Measurements from ENCODE around the gene HCFC1. TPM values are rescaled to one million over a fixed set of nuclear protein-coding genes. Genes with fewer than 3 reads are reported as not detected.

Gene HCFC1
- polyA plus RNA-seq, 1 of the 3 experiments (the other 2 are of a cell fraction) = 9.5 TPM

DNA sequence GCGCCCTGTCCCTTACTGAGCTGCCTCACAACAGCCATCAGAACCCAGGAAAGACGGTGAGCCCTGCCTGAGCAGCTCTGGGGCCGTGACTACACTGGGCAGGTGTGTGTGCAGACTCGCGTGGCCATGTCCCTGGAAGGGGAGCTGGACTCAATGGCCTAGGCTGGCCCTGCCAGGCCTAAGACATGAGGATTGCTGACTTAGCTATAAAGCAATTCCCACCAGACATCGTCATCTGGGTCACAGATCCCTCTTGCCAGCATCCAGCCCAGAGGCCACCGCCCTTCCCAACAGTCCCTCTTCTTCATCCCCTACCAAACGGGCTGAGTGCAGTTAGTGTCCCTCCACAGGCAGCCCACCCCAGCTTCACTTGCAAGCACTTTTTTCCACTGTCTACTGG is 40.5 kb downstream of the HCFC1 start:
- Histone ChIP-seq H3K9me2 (no peaks in the 10 kb centered on the region), H3K9me3 (no peaks in the 10 kb centered on the region), H4K20me1 (ENCODE audit: insufficient read depth) (peaks cover 34% of the 10 kb centered on the region), H3K27me3 (ENCODE audit: insufficient read depth) (no peaks in the 10 kb centered on the region), H3K36me3 (replicated peaks in 1 of 2; ENCODE audit: control insufficient read depth in 1 of 2, insufficient read depth in 2 of 2, low read length in 1 of 2) (peaks cover 12 to 35% of the 10 kb centered on the region in 2 experiments), H3K27ac (ENCODE audit: low read depth in 2 of 2, low read length in 1 of 2) (no peak overlapping the region), H3K4me1 (ENCODE audit: control insufficient read depth in 1 of 2, insufficient read depth in 2 of 2, low read depth in 1 of 2, low read length in 1 of 2) (peaks cover 10 to 43% of the 10 kb centered on the region in 2 experiments; a peak in 2 of 4 replicates), H3K4me3 (ENCODE audit: low read depth in 2 of 2, low read length in 1 of 2) (no peak overlapping the region), H2AFZ (ENCODE audit: low read depth) (no peak overlapping the region), H3K79me2 (ENCODE audit: insufficient read depth) (peaks cover 35% of the 10 kb centered on the region), H3K4me2 (no peak overlapping the region), H3F3A (replicated peaks; ENCODE audit: insufficient read depth) (peaks cover 11% of the 10 kb centered on the region), H3K9ac (no peak overlapping the region)
- 98% methylated on average over 5 of the region's 8 CpGs for WGBS (ENCODE audit: low lambda C conversion rate)
- DNase-seq = no peak
- ChIA-PET POLR2A (no interaction called here), CTCF (interaction anchor here (0.7 to 16.7 kb wide), 4 partner anchors 8 to 391 kb away, joined by 3 to 271 read pairs (median 5); partner anchors contain the start of gene RENBP)
- TF ChIP-seq SIN3A (IDR thresholded peaks at IDR 0.05; ENCODE audit: borderline replicate concordance, low read depth, low read length) (no peak), GABPA (IDR thresholded peaks at IDR 0.05; ENCODE audit: low read depth) (no peak)

DNA sequence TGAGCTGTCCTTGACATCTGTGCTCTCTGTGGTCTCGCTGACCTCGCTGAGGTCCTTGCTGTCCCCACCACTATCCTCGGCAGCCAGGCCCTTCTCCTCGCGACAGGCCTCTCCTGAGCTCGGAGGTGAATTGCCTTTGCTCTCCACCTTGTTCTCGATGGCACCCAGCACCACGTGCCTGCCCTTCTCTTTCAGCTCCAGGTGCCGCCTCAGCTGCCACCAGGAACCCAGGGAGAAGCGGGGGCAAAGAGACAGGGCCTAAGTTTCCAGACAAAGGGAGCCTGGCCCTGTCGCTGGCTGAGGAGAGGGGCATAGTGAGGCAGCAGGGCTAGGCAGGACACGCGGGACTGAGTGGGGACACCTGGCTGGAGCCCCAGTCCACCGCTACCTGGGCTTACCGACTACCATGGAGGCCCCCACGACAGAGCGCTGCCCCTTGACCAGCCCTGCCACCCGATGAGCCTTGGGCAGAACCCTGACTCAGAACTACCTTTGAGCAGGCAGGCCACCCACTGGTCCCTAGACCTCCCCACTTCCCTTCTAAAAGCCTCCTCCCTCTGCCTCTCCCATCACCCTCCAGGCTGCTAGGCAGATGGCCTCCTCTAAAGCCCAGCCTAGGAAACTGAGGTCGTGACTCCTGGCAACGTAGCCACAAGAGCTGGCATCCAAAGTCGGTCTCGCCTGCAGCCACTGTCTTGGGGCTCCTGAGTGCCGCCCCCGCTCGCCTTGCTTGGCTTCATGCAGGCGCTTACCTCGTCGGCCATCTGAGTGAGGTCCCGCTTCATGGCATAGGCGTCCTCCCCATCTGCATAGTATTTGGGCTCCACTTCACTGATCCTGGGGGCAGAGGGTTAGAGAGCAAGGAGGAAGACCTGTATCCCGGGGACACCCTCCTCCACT is 41.4 kb downstream of the HCFC1 start:
- ChIA-PET CTCF (interaction anchor here (0.7 to 16.7 kb wide), 3 partner anchors 8 to 391 kb away, joined by 3 to 271 read pairs (median 4); partner anchors contain the start of gene RENBP), POLR2A (interaction anchor here (0.8 kb wide), 1 partner anchor 49 kb away, joined by 3 read pairs; no protein-coding TSS in a partner anchor)
- Histone ChIP-seq H2AFZ (ENCODE audit: low read depth) (no peak overlapping the region), H3K9ac (no peak overlapping the region), H3K4me1 (ENCODE audit: control insufficient read depth in 1 of 2, insufficient read depth in 2 of 2, low read depth in 1 of 2, low read length in 1 of 2) (peaks cover 10 to 46% of the 10 kb centered on the region in 2 experiments; a peak in 2 of 4 replicates), H3K36me3 (replicated peaks in 1 of 2; ENCODE audit: control insufficient read depth in 1 of 2, insufficient read depth in 2 of 2, low read length in 1 of 2) (peaks cover 12 to 35% of the 10 kb centered on the region in 2 experiments), H3K27me3 (ENCODE audit: insufficient read depth) (no peaks in the 10 kb centered on the region), H3F3A (replicated peaks; ENCODE audit: insufficient read depth) (peaks cover 11% of the 10 kb centered on the region), H3K27ac (ENCODE audit: low read depth in 2 of 2, low read length in 1 of 2) (no peak overlapping the region; a peak in 1 of 4 replicates), H4K20me1 (ENCODE audit: insufficient read depth) (peaks cover 34% of the 10 kb centered on the region), H3K4me3 (ENCODE audit: low read depth in 2 of 2, low read length in 1 of 2) (no peak overlapping the region), H3K79me2 (ENCODE audit: insufficient read depth) (peaks cover 35% of the 10 kb centered on the region), H3K9me3 (no peaks in the 10 kb centered on the region), H3K9me2 (no peaks in the 10 kb centered on the region), H3K4me2 (no peak overlapping the region)
- DNase-seq = no peak
- no peak for TF ChIP-seq TEAD4 (IDR thresholded peaks at IDR 0.05; ENCODE audit: borderline replicate concordance, insufficient read depth)
- no peak for TF ChIP-seq GABPA (IDR thresholded peaks at IDR 0.05; ENCODE audit: low read depth)
- TF ChIP-seq SMC3 (IDR thresholded peaks at IDR 0.05; ENCODE audit: low read depth, low read length) = no peak
- TF ChIP-seq, protein P1, sequence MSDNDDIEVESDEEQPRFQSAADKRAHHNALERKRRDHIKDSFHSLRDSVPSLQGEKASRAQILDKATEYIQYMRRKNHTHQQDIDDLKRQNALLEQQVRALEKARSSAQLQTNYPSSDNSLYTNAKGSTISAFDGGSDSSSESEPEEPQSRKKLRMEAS (IDR thresholded peaks at IDR 0.05; ENCODE audit: low read depth) = no peak
- no peak for TF ChIP-seq EZH2phosphoT487 (IDR thresholded peaks at IDR 0.05; ENCODE audit: borderline replicate concordance, low read depth)
- TF ChIP-seq, protein P2, sequence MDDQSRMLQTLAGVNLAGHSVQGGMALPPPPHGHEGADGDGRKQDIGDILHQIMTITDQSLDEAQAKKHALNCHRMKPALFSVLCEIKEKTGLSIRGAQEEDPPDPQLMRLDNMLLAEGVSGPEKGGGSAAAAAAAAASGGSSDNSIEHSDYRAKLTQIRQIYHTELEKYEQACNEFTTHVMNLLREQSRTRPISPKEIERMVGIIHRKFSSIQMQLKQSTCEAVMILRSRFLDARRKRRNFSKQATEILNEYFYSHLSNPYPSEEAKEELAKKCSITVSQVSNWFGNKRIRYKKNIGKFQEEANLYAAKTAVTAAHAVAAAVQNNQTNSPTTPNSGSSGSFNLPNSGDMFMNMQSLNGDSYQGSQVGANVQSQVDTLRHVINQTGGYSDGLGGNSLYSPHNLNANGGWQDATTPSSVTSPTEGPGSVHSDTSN (IDR thresholded peaks at IDR 0.05) = no peak
- TF ChIP-seq RCOR1 (IDR thresholded peaks at IDR 0.05; ENCODE audit: low read length) = no peak
- TF ChIP-seq ELF1 (IDR thresholded peaks at IDR 0.05) = no peak
- TF ChIP-seq RXRA (IDR thresholded peaks at IDR 0.05; ENCODE audit: borderline replicate concordance, low read depth) = no peak
- TF ChIP-seq, protein P3, sequence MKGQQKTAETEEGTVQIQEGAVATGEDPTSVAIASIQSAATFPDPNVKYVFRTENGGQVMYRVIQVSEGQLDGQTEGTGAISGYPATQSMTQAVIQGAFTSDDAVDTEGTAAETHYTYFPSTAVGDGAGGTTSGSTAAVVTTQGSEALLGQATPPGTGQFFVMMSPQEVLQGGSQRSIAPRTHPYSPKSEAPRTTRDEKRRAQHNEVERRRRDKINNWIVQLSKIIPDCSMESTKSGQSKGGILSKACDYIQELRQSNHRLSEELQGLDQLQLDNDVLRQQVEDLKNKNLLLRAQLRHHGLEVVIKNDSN (IDR thresholded peaks at IDR 0.05; ENCODE audit: borderline replicate concordance, low read depth) = no peak
- no peak for TF ChIP-seq RFX5 (IDR thresholded peaks at IDR 0.05; ENCODE audit: low read length)
- TF ChIP-seq GATA2 (CRISPR knock-in tag; IDR thresholded peaks at IDR 0.05) = no peak
- TF ChIP-seq MEF2A (IDR thresholded peaks at IDR 0.05; ENCODE audit: borderline replicate concordance, low read depth) = no peak
- no peak for TF ChIP-seq FOSL2 (IDR thresholded peaks at IDR 0.05; ENCODE audit: borderline replicate concordance, low read depth)
- TF ChIP-seq NFIC (IDR thresholded peaks at IDR 0.05; ENCODE audit: borderline replicate concordance) = no peak
- no peak for TF ChIP-seq TAF1 (IDR thresholded peaks at IDR 0.05; ENCODE audit: borderline replicate concordance, low read depth, low read length)
- no peak for TF ChIP-seq EP300 (IDR thresholded peaks at IDR 0.05; ENCODE audit: borderline replicate concordance in 1 of 2, low read depth in 1 of 2, low read length in 1 of 2)
- TF ChIP-seq FOXJ3 (CRISPR knock-in tag; IDR thresholded peaks at IDR 0.05) = no peak
- TF ChIP-seq NRF1 (IDR thresholded peaks at IDR 0.05; ENCODE audit: low read depth, low read length) = no peak
- 94% methylated on average over 23 of the region's 31 CpGs for WGBS (ENCODE audit: low lambda C conversion rate)
